A375 (cell line): Measurements from ENCODE around the gene WNT2B. TPM values are rescaled to one million over a fixed set of nuclear protein-coding genes. Genes with fewer than 3 reads are reported as not detected.

Source experiments
- total RNA-seq: library from RNA; depleted of rRNA; stranded (reverse); fragments of >200 nt; shearing (Covaris generic); gene quantifications from 2 replicates; pipeline ENCODE4 v1.2.3, GENCODE V29; 2014; rRNA removed

Gene WNT2B
- total RNA-seq = 1.0 and 1.6 TPM in 2 replicates

GRCh38 chr1:112508278-112509004, at the start of gene WNT2B:
TSS of gene WNT2B (plus strand) at chr1:112508965. CDS start at chr1:112509263, 298 bp downstream.

Other genes starting within 250 kb of the WNT2B start
- gene CTTNBP2NL, start 112.8 kb upstream of the WNT2B start, total RNA-seq = 8.3 and 13.7 TPM in 2 replicates
- gene ST7L, start 110.2 kb downstream of the WNT2B start, total RNA-seq = 16.8 and 22.4 TPM in 2 replicates
- gene CAPZA1, start 110.9 kb downstream of the WNT2B start, total RNA-seq = 168 and 211 TPM in 2 replicates
- gene MOV10, start 165.7 kb downstream of the WNT2B start, total RNA-seq = 84.6 and 84.7 TPM in 2 replicates
- 304 and 305 TPM in 2 replicates for gene RHOC, start 198.2 kb downstream of the WNT2B start, total RNA-seq
- gene PPM1J, start 206.4 kb downstream of the WNT2B start, total RNA-seq = 0.74 and 1.8 TPM in 2 replicates